ENCODE results near the gene C10orf67.

DNA sequence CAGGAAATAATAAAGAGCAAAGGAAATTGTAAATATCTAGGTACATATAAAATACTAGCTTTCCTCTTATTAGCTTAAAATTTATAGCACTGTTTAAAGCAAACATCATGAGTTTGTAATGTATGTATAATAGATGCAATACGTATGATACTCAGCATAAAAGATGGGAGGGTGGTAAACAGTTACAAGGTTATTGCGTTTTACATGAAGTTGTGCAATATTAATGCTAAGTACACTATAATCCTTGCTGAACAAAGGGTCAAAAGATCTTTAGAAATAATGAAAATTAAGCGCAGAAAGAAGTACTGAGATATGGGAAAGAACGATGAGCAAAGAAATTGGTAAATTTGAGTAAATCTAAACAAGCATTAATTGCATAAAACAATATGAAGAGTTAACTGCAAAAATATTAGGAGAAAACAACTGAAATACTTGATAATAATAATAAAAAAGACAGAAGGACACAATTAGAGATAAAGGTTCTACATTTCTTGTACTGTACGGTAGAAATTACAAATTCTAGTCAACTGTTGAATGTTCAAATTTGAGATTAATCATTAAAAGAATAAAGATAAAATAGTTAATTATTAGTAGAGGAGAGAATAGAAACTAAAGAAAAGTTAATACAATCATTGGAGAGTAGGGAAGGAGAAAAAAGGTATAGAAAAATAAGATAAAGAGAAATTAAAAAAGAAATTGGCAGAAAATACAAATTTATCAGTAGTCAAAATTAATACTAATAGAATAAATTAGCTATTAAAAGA is 17.9 kb downstream of the C10orf67 start:
- TF ChIP-seq, protein P1, sequence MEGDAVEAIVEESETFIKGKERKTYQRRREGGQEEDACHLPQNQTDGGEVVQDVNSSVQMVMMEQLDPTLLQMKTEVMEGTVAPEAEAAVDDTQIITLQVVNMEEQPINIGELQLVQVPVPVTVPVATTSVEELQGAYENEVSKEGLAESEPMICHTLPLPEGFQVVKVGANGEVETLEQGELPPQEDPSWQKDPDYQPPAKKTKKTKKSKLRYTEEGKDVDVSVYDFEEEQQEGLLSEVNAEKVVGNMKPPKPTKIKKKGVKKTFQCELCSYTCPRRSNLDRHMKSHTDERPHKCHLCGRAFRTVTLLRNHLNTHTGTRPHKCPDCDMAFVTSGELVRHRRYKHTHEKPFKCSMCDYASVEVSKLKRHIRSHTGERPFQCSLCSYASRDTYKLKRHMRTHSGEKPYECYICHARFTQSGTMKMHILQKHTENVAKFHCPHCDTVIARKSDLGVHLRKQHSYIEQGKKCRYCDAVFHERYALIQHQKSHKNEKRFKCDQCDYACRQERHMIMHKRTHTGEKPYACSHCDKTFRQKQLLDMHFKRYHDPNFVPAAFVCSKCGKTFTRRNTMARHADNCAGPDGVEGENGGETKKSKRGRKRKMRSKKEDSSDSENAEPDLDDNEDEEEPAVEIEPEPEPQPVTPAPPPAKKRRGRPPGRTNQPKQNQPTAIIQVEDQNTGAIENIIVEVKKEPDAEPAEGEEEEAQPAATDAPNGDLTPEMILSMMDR (IDR thresholded peaks at IDR 0.05) = no peak
- TF ChIP-seq ZFX (IDR thresholded peaks at IDR 0.05; ENCODE audit: borderline replicate concordance) = no peak
